Stimulated activated CD4-positive, alpha-beta T cell treated with anti-CD3 and anti-CD28 coated beads, Interleukin-1b, Interleukin-23, amount 100 ng/mL, for 4 hours (primary cell): Measurements from ENCODE around the gene PRKN.
"Not testable (repeated sequence)": the region's sequence is repeated elsewhere in the genome, so short reads cannot be mapped to it uniquely, and the experiment has no call there.

Source experiments
- DNase-seq, 2 donors: peaks; one replicate each; pipeline ENCODE4 v3.0.0-alpha.2; 2020; ENCODE audit warnings: low read depth in 2 of 2

Gene PRKN

DNA sequence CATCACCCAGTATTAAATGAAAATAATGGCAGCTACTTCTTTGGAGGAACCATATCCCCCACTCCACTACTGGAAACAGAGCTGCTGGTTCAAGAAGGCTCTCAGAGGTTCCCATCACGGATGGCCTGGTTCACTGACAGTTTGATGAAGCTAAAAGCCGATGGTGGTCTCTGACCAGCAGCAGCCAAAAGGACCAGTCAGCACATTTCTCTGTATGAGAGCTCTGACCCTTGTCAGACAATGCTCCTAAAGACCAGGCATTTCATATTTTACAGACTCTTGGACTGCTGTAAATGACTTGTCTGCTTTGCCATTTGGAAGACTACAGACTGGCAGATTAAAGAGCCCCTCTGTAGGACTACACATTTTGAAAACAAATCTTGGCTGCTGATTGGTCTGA, 16.6 kb downstream of the PRKN start:
- no peak for DNase-seq

- DNase-seq = no peak
These were observed 17.1 kb downstream of the PRKN start for GRCh38 chr6:162710419-162710818.

GRCh38 chr6:162709431-162709830, 18.1 kb downstream of the PRKN start:
- no peak for DNase-seq

GRCh38 chr6:162708971-162709370, 18.6 kb downstream of the PRKN start:
- no peak for DNase-seq

DNA sequence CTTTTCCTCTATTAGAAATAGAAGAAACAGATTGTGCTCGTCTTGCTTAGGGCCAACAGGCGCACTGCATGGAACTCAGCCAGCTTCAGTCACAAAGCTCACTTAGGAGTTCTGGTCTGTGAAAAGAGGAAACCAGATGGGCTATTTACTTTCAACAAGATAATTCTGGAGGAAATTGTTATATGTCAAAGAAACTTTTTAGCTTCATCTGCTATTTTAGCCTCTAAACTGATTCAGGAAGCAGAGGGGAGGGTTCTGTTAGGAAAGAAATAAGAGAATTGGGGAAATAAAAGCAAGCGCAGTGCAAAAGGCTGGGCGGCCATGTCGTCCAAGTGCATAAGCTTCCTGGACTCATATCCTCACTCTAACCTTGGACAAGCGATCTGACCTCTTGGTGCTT, 21.3 kb downstream of the PRKN start:
- DNase-seq = no peak

- DNase-seq = no peak
These were observed 21.8 kb downstream of the PRKN start for GRCh38 chr6:162705736-162706135.

GRCh38 chr6:162704001-162704400, 23.6 kb downstream of the PRKN start:
- DNase-seq = no peak

- no peak for DNase-seq
These were observed 25.1 kb downstream of the PRKN start for GRCh38 chr6:162702446-162702845.

DNA sequence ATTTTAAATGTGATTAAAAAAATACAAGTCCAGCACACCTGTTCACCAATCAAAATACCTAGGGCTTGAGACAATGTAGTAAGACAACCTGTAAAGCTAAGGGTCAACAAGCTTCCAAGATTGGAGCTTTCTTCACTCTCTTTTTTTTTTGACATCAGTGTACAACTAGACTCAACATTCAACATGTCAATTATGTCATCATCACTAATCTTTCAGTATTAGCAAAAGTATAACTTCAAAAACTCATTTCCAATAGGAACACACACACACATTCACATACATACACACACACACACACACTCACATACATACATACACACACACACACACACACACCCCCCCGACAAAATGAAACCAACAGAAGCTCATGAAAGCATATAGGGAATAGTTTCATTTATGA, 26.0 kb downstream of the PRKN start:
- no peak for DNase-seq

GRCh38 chr6:162700966-162701365, 26.6 kb downstream of the PRKN start:
- no peak for DNase-seq

DNA sequence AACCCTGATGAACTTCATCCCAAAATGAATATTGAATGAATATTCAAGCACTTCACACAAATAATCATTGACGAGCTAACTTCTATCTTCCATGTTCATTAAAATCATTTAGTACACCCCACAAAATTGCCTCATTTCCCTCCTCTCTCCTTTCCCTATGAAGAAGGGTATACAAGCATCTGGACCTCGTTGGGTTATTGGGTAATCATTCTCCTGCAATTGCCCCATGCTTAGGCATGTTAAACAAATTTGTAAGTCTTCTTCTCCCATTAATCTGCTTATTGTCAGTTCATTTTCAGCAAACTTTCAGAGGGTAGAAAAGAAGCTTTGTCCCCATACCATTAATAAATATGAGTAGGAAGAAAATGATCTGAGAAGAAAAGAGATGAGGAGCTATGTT, 27.6 kb downstream of the PRKN start:
- DNase-seq = no peak

DNA sequence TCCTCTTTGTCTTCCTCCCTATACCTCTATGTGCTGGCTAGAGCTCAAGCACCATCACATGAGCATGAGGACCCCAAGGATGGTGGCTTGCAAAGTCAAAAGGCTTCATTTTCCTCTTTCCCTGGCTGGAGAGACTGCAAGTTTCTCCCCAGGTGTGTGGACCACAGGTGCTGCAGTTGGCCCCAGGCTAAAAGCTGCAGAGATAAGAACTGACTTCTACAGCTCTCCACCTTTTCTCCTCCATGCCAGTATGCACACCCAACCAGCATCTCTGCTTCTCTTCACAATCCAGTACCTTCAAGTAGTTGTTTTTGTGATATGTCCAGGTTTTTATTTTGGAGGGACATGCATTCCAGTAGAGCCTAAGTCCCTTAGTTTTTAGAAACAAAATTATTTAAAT, 29.1 kb downstream of the PRKN start:
- DNase-seq = no peak

DNA sequence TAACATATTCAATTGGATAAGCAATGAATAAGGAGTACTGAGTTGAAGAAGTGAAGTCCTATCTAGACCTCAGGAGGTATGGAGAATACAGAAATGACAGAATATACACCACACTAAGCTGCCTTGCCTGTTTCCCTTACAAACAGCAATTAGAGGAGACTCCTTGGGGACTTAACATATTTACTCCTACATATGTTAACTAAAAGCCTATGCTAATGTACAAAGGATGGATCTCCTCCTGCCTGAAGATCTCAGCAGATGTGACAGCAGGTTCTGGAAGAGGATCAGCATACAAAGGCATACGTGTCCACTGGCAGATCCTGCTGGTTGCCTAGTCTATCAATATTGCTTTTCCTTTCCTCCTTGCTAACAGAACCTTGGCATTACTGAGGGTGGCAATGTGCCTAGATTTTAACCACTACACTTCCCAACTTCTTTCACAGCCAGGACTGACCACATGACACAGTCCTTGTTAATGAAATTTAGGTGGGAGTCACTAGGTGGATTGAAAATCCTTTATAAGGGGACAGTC, 29.6 kb downstream of the PRKN start:
- no peak for DNase-seq

DNA sequence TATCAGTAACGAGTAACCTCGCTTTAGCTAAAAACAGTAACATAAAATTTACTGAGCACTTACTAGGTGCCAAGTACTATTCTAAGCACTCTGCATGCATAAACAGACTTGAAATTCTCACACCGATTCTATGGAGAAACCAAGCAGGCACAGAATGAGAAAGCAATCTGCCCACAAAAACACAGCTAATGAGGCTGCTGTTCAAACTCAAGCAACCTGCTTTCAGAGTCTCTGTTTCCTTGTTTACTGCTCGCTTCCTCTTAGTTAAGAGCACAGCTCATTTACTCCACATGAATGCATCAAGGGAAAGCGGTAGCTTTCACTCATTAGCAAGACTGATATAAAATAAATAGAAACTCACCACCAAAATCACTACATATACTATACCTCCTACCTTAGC, 37.4 kb downstream of the PRKN start:
- no peak for DNase-seq

- no peak for DNase-seq
These were observed 38.7 kb downstream of the PRKN start for GRCh38 chr6:162688751-162689345.

- DNase-seq = no peak
These were observed 42.0 kb downstream of the PRKN start for GRCh38 chr6:162685586-162685985.

- DNase-seq = no peak
These were observed 42.6 kb downstream of the PRKN start for GRCh38 chr6:162684961-162685360.

DNA sequence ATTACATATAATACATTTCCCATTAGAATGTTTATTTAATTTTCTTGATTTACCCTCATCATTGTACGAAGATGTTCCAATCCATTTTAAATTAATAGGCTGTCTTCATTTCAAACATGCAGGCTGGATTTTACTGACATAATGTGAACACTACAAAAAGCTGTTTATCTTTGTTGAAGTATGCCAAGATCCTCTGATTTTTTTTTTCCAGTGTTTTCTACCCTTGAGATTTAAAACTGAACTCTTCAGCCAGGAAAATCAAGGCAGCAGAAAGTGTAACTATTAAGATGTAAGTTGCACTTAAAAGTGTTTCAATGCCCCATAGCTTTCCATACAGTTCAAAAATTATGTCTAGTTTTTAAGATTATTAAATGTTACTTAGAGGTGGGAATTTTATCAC, 43.5 kb downstream of the PRKN start:
- DNase-seq = no peak

- DNase-seq = no peak
These were observed 44.4 kb downstream of the PRKN start for GRCh38 chr6:162683135-162683534.

- no peak for DNase-seq
These were observed 46.1 kb downstream of the PRKN start for GRCh38 chr6:162681447-162681846.

DNA sequence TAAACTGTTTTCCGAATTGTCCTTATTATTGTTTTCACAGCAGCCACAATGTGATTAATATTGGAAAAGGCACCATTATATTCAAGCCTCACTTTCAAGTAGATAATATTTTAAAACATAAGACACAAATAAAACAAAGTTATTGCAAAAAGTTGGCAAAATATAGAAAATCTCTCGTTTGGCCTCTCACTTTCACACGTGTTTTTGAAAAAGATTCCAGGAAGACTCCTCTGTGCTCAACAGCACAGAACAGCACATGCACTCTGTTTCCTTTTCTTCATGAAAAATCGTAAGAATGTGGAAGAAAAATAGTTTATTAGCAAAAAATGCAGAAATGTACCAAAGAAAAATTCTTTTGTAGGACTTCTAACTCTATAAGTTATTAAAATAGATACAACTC, 46.7 kb downstream of the PRKN start:
- no peak for DNase-seq

DNA sequence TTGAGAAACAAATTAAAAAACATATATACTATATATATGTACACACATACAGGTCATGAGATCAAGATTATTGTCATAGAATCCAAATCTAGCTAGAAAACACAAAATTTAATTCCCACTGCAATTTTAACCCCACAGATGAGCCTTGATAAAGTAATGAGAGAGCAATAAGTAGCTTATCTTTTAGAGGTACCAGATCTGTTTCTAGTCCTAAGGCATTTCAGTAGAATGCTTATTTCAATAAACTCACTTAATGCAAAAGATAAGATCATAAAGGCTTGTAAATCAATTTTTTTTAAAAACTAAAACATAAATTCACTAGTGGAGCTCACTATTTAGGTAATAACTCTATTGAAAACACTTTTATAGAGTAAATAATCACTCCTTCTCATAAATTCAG, 47.2 kb downstream of the PRKN start:
- DNase-seq = no peak

- no peak for DNase-seq
These were observed 47.9 kb downstream of the PRKN start for GRCh38 chr6:162679681-162680080.

DNA sequence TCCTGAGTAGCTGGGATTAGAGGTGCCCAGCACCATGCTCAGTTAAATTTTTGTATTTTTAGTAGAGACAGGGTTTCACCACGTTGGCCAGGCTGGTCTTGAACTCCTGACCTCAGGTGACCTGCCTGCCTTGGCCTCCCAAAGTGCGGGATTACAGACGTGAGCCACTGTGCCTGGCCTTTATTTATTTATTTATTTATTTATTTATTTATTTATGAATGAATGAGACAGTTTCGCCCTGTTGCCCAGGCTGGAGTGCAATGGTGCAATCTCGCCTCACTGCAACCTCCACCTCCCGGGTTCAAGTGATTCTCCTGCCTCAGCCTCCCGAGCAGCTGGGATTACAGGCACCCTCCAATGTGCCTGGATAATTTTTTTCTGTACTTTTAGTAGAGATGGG, 48.7 kb downstream of the PRKN start:
- not testable (repeated sequence) for DNase-seq
